GM19099 (cell line): ENCODE data around the gene NENF.
A peak's percentile ranks its signal among the peaks of the same experiment; 100 is the strongest.

Experiments used
- POLR2A ChIP-seq: IDR thresholded peaks from 3 replicates; pipeline ENCODE4 v1.6.1; 2011; ENCODE audit warnings: low read depth; ENCODE audit not compliant: insufficient read length; ENCODE audit errors: extremely low read depth

NENF gene

GRCh38 chr1:212432661-212433576 lies at the start of gene NENF:
NENF (plus strand) TSS chr1:212432920; CDS start chr1:212432944, 24 bp downstream.
- TF ChIP-seq POLR2A: peak; percentile 75

GRCh38 chr1:212386029-212386428 lies 46.7 kb upstream of the NENF start:
- no peak for TF ChIP-seq POLR2A

GRCh38 chr1:212388985-212389716 lies 43.6 kb upstream of the NENF start:
- no peak for TF ChIP-seq POLR2A

- TF ChIP-seq POLR2A: no peak
Observed at GRCh38 chr1:212396638-212397037, 36.1 kb upstream of the NENF start.

DNA sequence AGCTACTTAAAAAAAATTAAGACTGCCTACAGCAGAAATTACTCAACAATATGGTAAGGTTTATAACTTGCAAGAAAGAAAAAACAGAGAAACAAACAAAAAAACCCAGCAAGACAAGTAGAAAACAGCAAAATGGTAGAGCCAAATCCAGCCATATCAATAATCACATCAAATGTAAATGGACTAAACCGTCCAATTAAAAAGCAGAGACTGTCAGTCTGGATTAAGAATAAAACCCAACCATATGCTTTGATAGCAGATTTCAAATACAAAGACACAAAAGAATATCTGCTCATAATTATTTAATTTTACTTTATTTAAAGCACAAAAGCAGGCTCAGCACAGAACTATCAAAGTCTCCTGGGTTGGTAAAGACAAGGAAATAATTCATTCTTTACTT lies 35.5 kb upstream of the NENF start:
- no peak for TF ChIP-seq POLR2A

GRCh38 chr1:212401042-212401441 lies 31.7 kb upstream of the NENF start:
- no peak for TF ChIP-seq POLR2A

DNA sequence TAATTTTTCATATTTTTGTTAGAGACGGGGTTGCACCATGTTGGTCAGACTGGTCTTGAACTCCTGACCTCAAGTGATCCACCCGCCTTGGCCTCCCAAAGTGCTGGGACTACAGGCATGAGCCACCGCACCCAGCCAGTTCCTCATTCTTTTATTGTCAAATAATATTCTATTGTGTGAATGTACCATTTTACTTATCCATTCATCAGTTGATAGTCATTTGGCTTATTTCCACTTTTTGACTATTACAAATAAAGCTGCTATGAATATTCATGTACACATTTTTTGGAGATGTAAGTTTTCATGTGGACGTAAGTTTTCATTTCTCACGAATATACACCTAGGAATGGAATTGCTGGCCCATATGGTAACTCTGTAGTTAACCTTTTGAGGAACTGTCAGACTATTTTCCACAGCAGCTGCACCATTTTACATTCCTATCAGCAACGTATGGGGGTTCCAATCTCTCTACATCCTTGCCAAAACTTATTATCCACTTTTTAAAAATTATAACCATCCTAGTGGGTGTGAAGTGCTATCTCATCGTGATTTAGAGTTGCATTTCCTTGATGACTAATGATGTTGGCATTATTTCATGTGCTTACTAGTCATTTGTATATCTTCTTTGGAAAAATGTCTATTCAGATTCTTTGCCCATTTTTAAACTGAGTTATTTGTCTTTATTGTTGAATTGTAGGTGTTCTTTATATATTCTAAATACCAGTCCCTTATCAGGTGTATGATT lies 30.7 kb upstream of the NENF start:
- no peak for TF ChIP-seq POLR2A

- no peak for TF ChIP-seq POLR2A
Observed at GRCh38 chr1:212402666-212403321, 29.9 kb upstream of the NENF start.

DNA sequence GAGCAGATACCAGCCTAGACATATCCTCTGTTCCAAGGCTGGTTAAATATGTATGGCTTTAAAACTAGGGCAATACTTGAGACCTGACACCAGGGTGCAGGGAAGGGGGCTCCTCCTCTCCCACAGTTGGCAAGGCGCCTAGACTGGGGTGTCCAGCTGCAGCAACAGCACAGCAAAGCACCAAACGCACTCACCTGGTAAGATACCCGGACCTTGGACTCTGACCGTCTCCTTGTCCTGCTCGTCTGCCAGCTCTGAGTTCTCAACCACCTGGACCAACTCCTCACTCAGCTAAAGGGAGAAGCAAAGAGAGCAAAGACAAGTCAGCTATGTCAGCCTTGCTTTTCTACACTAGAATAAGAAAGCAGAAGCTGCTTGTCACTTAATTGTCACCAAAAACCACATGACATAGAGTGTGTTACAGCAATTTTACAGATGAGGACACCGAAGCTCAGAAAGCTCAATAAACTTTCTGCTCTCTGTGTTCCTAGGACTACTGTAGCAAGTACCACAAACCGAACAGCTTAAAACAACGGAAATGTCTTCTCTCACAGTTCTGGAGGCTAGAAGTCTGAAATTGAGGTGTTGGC lies 22.4 kb upstream of the NENF start:
- no peak for TF ChIP-seq POLR2A

DNA sequence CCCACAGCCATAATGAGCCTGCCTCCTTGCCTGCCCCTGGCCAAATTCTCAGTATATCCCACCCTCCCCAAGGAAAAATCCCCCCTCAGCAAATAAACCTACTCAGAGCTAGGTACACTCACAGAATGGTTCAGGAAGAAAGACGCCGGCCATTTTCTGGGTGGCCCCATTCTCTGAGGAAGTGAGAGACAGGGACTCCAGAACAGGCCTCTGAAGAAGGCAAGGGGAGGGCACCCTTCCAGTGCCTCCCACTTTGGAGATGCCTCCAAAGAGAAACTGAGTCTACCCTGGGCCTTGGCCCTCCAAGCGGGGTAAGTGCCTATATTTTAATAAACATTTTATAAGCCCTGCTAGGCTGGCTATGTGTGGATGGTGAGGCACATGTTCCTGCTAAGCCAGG lies 20.3 kb upstream of the NENF start:
- no peak for TF ChIP-seq POLR2A

DNA sequence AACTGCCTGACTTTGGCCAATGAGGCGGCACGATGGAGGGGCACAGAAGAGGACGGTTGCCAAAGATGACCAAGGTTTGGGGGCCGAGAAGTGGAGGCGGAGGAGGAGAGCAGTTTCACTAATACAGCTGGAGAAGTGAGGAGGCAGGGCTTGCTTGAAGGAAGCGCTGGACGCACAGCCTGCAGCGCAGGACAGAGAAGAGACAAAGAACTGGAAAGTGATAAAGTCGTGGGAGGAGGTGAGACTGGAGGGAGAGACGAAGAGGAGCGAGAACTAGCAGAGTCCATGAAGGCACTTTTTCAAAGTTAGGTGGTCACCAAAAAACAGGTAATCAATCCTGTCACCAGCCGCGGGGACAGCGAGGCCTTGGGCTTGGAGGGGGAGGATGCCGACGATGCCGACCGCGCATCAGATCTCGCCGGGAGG lies 18.8 kb upstream of the NENF start:
- no peak for TF ChIP-seq POLR2A

DNA sequence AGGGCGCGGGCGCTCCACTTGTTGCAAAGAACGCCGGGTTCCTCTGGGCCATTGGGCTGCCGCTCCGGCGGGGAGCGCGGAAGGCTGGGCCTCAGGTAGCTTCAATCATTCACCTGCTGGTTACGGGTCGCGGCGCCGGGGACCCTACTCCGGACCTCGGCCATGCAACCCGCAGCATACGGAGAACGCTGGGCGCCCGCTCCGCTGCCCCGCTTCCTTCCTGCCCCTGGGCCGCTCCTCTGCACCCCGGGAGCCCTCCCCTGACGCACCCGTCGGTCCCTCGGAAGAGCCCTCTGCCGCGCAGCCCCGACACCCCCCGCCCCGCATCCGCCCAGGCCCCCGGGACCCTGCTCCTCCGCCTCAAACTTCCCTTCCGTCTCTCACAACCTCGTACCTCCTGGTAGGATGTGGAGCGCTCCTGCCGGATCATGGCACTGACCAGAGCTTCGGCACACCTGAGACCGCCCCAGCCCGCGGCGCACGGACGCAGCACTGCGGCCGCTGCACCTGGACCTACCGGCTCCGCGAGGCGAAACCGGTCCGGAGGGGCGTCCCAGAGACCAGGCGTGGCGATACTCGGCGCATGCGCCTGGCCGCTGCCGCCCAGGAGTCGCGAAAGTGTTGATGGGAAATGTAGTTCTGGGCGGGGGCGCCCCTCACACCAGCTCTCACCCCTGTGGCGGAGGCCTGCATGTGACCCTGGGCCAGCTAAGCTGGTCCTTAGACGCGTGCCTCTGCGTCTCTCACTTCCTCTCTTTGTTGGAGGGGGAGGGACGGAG lies 18.2 kb upstream of the NENF start, which contains the start of gene PACC1:
TSS of gene PACC1 (minus strand) at position 559 of the 779 bp plus-strand sequence. CDS start at position 430, 129 bp downstream.
- TF ChIP-seq POLR2A: peak; percentile 89

- no peak for TF ChIP-seq POLR2A
Observed at GRCh38 chr1:212415107-212415841, 17.4 kb upstream of the NENF start.
